ENCODE measurements around the gene ZNF385B. TPM values are rescaled to one million over a fixed set of nuclear protein-coding genes. Genes with fewer than 3 reads are reported as not detected.

Gene ZNF385B
- total and polyA plus RNA-seq, 2 donors (not counting 1 experiment from before 2014, with no cell fraction given): not detected

DNA sequence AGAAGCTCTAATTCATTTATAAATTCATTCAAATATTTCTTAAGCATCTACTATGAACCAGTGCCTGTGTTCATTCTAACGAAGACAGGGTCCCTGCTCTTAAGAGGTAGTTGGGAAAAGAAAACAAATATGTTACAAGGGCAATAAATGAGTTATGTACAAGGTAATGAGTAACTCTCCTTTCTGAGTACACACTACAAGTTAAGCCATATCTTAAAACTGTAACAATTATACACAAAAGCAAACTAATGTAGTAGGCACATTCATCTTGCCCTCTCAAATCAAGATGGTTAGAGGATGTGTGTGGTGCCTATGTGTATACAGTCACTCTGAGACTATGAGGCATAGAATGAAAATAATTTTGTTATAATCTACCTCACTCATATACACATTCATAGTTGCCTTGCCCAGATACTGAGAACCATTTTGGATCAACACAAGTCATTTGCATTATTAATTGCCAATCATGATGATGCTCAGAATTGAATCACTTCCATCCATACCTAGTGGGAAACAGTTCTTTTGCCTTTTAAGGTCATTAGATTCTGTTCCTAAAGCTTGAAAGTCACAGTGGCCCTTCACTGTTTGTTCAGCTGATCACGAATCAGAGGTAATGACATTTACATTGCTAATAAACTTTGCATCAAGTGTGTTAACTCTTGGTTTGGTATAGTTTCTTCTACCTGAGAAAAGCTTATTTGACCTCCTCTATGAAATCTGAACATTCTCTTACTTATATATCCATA, 283.1 kb downstream of the ZNF385B start:
- ChIA-PET POLR2A (no interaction called here), CTCF (no interaction called here)
- no peak for ATAC-seq (ENCODE audit: low read depth)
- H3K27ac Mint-ChIP-seq: no peak overlapping the region
- intact Hi-C loops (cut with micrococcal nuclease): no loop called here
- no CpG with 5 or more reads among the region's 2 CpGs for WGBS (ENCODE audit: insufficient coverage)
- Histone ChIP-seq H3K4me2 (replicated peaks; ENCODE audit: low read depth, low read length, poor library complexity, severe bottlenecking) (no peak overlapping the region), H3K27me3 (replicated peaks in 1 of 4; ENCODE audit: control extremely low read depth in 1 of 4, control insufficient read depth in 3 of 4, insufficient read depth in 4 of 4, low read length in 3 of 4) (no peaks in the 10 kb centered on the region), H3K4me1 (ENCODE audit: control insufficient read depth in 2 of 2, insufficient read depth in 2 of 2, low read length in 2 of 2) (no peaks in the 10 kb centered on the region), H3K4me3 (ENCODE audit: control extremely low read depth in 1 of 5, extremely low read depth in 1 of 5, insufficient read depth in 1 of 5, low read depth in 2 of 5, low read length in 4 of 5) (no peak overlapping the region), H3K36me3 (replicated peaks in 1 of 2; ENCODE audit: control extremely low read depth in 1 of 2, control insufficient read depth in 1 of 2, extremely low read depth in 1 of 2, insufficient read depth in 2 of 2, low read length in 1 of 2) (no peaks in the 10 kb centered on the region), H3K79me2 (ENCODE audit: control insufficient read depth, insufficient read depth, low read length) (no peaks in the 10 kb centered on the region), H3K9me3 (ENCODE audit: control extremely low read depth in 1 of 3, control insufficient read depth in 2 of 3, insufficient read depth in 1 of 3, low read length in 2 of 3) (no peaks in the 10 kb centered on the region), H3K27ac (ENCODE audit: low read length in 2 of 2) (no peak overlapping the region), H3K9ac (ENCODE audit: low read length) (no peak overlapping the region), H2AFZ (ENCODE audit: insufficient read depth, low read depth, low read length, poor library complexity, severe bottlenecking) (no peak overlapping the region), H4K20me1 (ENCODE audit: control insufficient read depth, insufficient read depth, low read length, poor library complexity, severe bottlenecking) (no peaks in the 10 kb centered on the region)
- H3K4me3 Mint-ChIP-seq: no peak overlapping the region
- DNase-seq: no peak
- H3K4me1 Mint-ChIP-seq: no peaks in the 10 kb centered on the region
- H3K9me3 Mint-ChIP-seq (ENCODE audit: insufficient read depth): no peaks in the 10 kb centered on the region
- peaks cover 5% of the 10 kb centered on the region for H3K27me3 Mint-ChIP-seq
- TF ChIP-seq EZH2 (IDR thresholded peaks at IDR 0.05; ENCODE audit: borderline replicate concordance, insufficient read depth, low read depth, low read length, poor library complexity, severe bottlenecking): no peak
- TF ChIP-seq, protein P1, sequence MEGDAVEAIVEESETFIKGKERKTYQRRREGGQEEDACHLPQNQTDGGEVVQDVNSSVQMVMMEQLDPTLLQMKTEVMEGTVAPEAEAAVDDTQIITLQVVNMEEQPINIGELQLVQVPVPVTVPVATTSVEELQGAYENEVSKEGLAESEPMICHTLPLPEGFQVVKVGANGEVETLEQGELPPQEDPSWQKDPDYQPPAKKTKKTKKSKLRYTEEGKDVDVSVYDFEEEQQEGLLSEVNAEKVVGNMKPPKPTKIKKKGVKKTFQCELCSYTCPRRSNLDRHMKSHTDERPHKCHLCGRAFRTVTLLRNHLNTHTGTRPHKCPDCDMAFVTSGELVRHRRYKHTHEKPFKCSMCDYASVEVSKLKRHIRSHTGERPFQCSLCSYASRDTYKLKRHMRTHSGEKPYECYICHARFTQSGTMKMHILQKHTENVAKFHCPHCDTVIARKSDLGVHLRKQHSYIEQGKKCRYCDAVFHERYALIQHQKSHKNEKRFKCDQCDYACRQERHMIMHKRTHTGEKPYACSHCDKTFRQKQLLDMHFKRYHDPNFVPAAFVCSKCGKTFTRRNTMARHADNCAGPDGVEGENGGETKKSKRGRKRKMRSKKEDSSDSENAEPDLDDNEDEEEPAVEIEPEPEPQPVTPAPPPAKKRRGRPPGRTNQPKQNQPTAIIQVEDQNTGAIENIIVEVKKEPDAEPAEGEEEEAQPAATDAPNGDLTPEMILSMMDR (IDR thresholded peaks at IDR 0.05): no peak

DNA sequence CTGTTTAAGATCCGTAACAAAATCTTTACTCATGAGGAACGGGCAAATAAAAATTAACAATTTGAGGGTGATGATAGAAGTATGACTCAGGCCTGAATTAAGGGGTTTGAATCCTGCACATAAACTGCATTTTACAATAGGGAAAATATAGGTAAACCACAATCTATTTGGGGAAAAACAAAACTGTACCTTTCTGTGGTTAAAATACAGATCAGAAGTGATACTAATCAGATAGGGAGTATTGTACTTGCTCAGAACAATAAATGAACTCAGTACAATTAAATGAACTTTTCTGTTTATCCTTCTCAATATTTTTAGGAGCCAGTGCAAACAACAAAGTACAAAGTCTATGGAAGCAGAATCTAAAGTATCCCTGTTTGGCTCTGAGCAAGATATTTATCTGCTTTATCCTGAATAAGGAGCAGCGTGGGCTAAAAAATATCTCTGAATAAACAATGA, 287.3 kb downstream of the ZNF385B start:
- no CpG with 5 or more reads among the region's 3 CpGs for WGBS (ENCODE audit: insufficient coverage)
- peaks cover 8% of the 10 kb centered on the region for H3K27me3 Mint-ChIP-seq

More for the DNA sequence above, 287.3 kb downstream of the ZNF385B start:
- H3K4me1 ChIP-seq (ENCODE audit: control insufficient read depth in 2 of 2, insufficient read depth in 2 of 2, low read length in 2 of 2): no peaks in the 10 kb centered on the region
- H3K4me2 ChIP-seq (replicated peaks; ENCODE audit: low read depth, low read length, poor library complexity, severe bottlenecking): no peak overlapping the region
- DNase-seq (no peak), ATAC-seq (ENCODE audit: low read depth) (no peak)
- Mint-ChIP-seq H3K9me3 (ENCODE audit: insufficient read depth) (no peaks in the 10 kb centered on the region), H3K4me1 (no peaks in the 10 kb centered on the region), H3K4me3 (no peak overlapping the region), H3K27ac (no peak overlapping the region)
- ChIA-PET CTCF (no interaction called here), POLR2A (no interaction called here)
- no peaks in the 10 kb centered on the region for H3K79me2 ChIP-seq (ENCODE audit: control insufficient read depth, insufficient read depth, low read length)
- no peaks in the 10 kb centered on the region for H3K36me3 ChIP-seq (replicated peaks in 1 of 2; ENCODE audit: control extremely low read depth in 1 of 2, control insufficient read depth in 1 of 2, extremely low read depth in 1 of 2, insufficient read depth in 2 of 2, low read length in 1 of 2)
- no peak overlapping the region for H3K27ac ChIP-seq (ENCODE audit: low read length in 2 of 2)
- H3K9ac ChIP-seq (ENCODE audit: low read length): no peak overlapping the region
- no peak overlapping the region for H3K4me3 ChIP-seq (ENCODE audit: control extremely low read depth in 1 of 5, extremely low read depth in 1 of 5, insufficient read depth in 1 of 5, low read depth in 2 of 5, low read length in 4 of 5)
- intact Hi-C loops (cut with micrococcal nuclease): no loop called here
- H3K27me3 ChIP-seq (replicated peaks in 1 of 4; ENCODE audit: control extremely low read depth in 1 of 4, control insufficient read depth in 3 of 4, insufficient read depth in 4 of 4, low read length in 3 of 4): no peaks in the 10 kb centered on the region
- no peaks in the 10 kb centered on the region for H4K20me1 ChIP-seq (ENCODE audit: control insufficient read depth, insufficient read depth, low read length, poor library complexity, severe bottlenecking)
- H2AFZ ChIP-seq (ENCODE audit: insufficient read depth, low read depth, low read length, poor library complexity, severe bottlenecking): no peak overlapping the region
- TF ChIP-seq EZH2 (IDR thresholded peaks at IDR 0.05; ENCODE audit: borderline replicate concordance, insufficient read depth, low read depth, low read length, poor library complexity, severe bottlenecking): no peak
- TF ChIP-seq, protein P1 (IDR thresholded peaks at IDR 0.05): no peak
- no peaks in the 10 kb centered on the region for H3K9me3 ChIP-seq (ENCODE audit: control extremely low read depth in 1 of 3, control insufficient read depth in 2 of 3, insufficient read depth in 1 of 3, low read length in 2 of 3)

Measured in B cell (primary cell).